Right cardiac atrium (tissue), 5 donors: ENCODE data around the gene DCTN2. TPM values are rescaled to one million over a fixed set of nuclear protein-coding genes. Genes with fewer than 3 reads are reported as not detected.

Experiments used
- ATAC-seq, 2 donors: fragments of 200-7000 bp; cut with Tn5 transposase; one replicate each; pipeline versions ENCODE4 v1.8.0 to v1.9.1; 2020; ENCODE audit warnings: moderate library complexity in 2 of 2, mild to moderate bottlenecking in 1 of 2
- DNase-seq, 3 donors: peaks; one replicate each; pipeline ENCODE4 v3.0.0-alpha.2; 2020
- H3K27ac ChIP-seq: one replicate; pipeline ENCODE4 v1.5.1; 2013; ENCODE audit warnings: mild to moderate bottlenecking, low read length, control low read depth, moderate library complexity
- H3K27me3 ChIP-seq: one replicate; pipeline ENCODE4 v1.6.1; 2013; ENCODE audit not compliant: control insufficient read depth, insufficient read depth
- H3K4me1 ChIP-seq: one replicate; pipeline ENCODE4 v1.6.1; 2013; ENCODE audit warnings: low read length; ENCODE audit not compliant: control insufficient read depth, insufficient read depth
- H3K4me3 ChIP-seq: one replicate; pipeline ENCODE4 v1.5.1; 2013; ENCODE audit warnings: low read length, control low read depth
- H3K9me3 ChIP-seq: one replicate; pipeline ENCODE4 v1.6.1; 2013; ENCODE audit warnings: low read length; ENCODE audit not compliant: control insufficient read depth
- WGBS: extraction: QIAGEN DNeasy Blood & Tissue Kit; methylation state at CpG from one replicate; pipeline ENCODE4 v1.1.7; 2013; 5-methylcytosine and 5-hydroxymethylcytosine counted together
- intact Hi-C, 4 donors: fragments of 100-400 bp; cut with DNase I; formaldehyde crosslinking; loops; one replicate each; pipeline versions ENCODE4 v1.11.0 to v1.14.0; 2022 to 2023
- polyA plus RNA-seq: library from polyadenylated mRNA; stranded (reverse); fragments of 200-250 nt; gene quantifications from one replicate; pipeline ENCODE4 v1.2.3, GENCODE V29; 2013
- total RNA-seq, 4 donors: library from RNA; stranded (reverse); fragmentation: NEBNext Ultra II Directional; extraction: Animal tissue kit (Norgen Biotek cat#: 25700); gene quantifications; one replicate each; pipeline ENCODE4 v1.2.1, GENCODE V29; 2021
- donor health status: healthy with polysubstance abuse.
- donor health status: DM: no; HTN: yes; CAD: no.
- donor health status: DM: no; HTN: no; CAD: no.
- donor health status: DM: no; HTN: yes; CAD: no; lungs with severe emphysema.
- donor health status: DM: yes; HTN: yes; CAD: no.

Gene DCTN2
- total and polyA plus RNA-seq, 5 donors = 88.6 to 99.2 (median 89.5) TPM

GRCh38 chr12:57534250-57534649 is 12.7 kb downstream of the DCTN2 start:
- Histone ChIP-seq H3K4me1 (no peaks in the 10 kb centered on the region), H3K27ac (no peak overlapping the region), H3K4me3 (no peak overlapping the region), H3K9me3 (no peaks in the 10 kb centered on the region), H3K27me3 (no peaks in the 10 kb centered on the region)
- intact Hi-C loops = no loop called here
- DNase-seq = no peak
- ATAC-seq = no peak
- 93% methylated on average over 5 of the region's 5 CpGs for WGBS

GRCh38 chr12:57533108-57533507 is 13.9 kb downstream of the DCTN2 start:
- H3K9me3 ChIP-seq = no peaks in the 10 kb centered on the region
- WGBS = 90% methylated on average over 8 of the region's 8 CpGs
- intact Hi-C loops = no loop called here
- H3K4me3 ChIP-seq = no peak overlapping the region
- ATAC-seq (no peak), DNase-seq (no peak)
- H3K27me3 ChIP-seq = no peaks in the 10 kb centered on the region
- no peak overlapping the region for H3K27ac ChIP-seq
- H3K4me1 ChIP-seq = no peaks in the 10 kb centered on the region

GRCh38 chr12:57531836-57532235 is 15.2 kb downstream of the DCTN2 start:
- intact Hi-C loops = no loop called here
- WGBS = 79% methylated on average over 1 of the region's 1 CpG
- ATAC-seq (no peak), DNase-seq (no peak)
- no peaks in the 10 kb centered on the region for H3K27me3 ChIP-seq
- H3K4me1 ChIP-seq = no peaks in the 10 kb centered on the region
- no peaks in the 10 kb centered on the region for H3K9me3 ChIP-seq
- H3K27ac ChIP-seq = no peak overlapping the region
- H3K4me3 ChIP-seq = no peak overlapping the region

GRCh38 chr12:57530396-57531142 is 16.4 kb downstream of the DCTN2 start:
- Histone ChIP-seq H3K9me3 (no peaks in the 10 kb centered on the region), H3K27me3 (no peaks in the 10 kb centered on the region), H3K27ac (no peak overlapping the region), H3K4me1 (no peaks in the 10 kb centered on the region), H3K4me3 (no peak overlapping the region)
- DNase-seq = no peak
- ATAC-seq = no peak
- intact Hi-C loops = no loop called here
- 67% methylated on average over 5 of the region's 5 CpGs for WGBS

GRCh38 chr12:57529831-57530230 is 17.2 kb downstream of the DCTN2 start:
- H3K27ac ChIP-seq = no peak overlapping the region
- intact Hi-C loops = no loop called here

GRCh38 chr12:57528831-57529555 is 18.0 kb downstream of the DCTN2 start:
- 73% methylated on average over 10 of the region's 10 CpGs for WGBS
- H3K27me3 ChIP-seq = no peaks in the 10 kb centered on the region
- ATAC-seq = no peak
- H3K4me3 ChIP-seq = no peak overlapping the region
- no peaks in the 10 kb centered on the region for H3K9me3 ChIP-seq
- no peak for DNase-seq
- no peak overlapping the region for H3K27ac ChIP-seq
- peaks cover 3% of the 10 kb centered on the region for H3K4me1 ChIP-seq
- intact Hi-C loops = no loop called here

More at GRCh38 chr12:57529831-57530230, 17.2 kb downstream of the DCTN2 start:
- 57% methylated on average over 6 of the region's 6 CpGs for WGBS
- ATAC-seq (no peak), DNase-seq (no peak)
- H3K27me3 ChIP-seq = no peaks in the 10 kb centered on the region
- no peaks in the 10 kb centered on the region for H3K4me1 ChIP-seq
- H3K4me3 ChIP-seq = no peak overlapping the region
- no peaks in the 10 kb centered on the region for H3K9me3 ChIP-seq

GRCh38 chr12:57528176-57528575 is 18.8 kb downstream of the DCTN2 start:
- WGBS = 74% methylated on average over 12 of the region's 12 CpGs
- DNase-seq (no peak), ATAC-seq (no peak)
- intact Hi-C loops = no loop called here
- no peaks in the 10 kb centered on the region for H3K9me3 ChIP-seq
- no peak overlapping the region for H3K4me3 ChIP-seq
- H3K27ac ChIP-seq = no peak overlapping the region
- H3K27me3 ChIP-seq = no peaks in the 10 kb centered on the region
- peaks cover 5% of the 10 kb centered on the region for H3K4me1 ChIP-seq

GRCh38 chr12:57527184-57527583 is 19.8 kb downstream of the DCTN2 start:
- no peaks in the 10 kb centered on the region for H3K9me3 ChIP-seq
- H3K4me3 ChIP-seq = no peak overlapping the region
- H3K4me1 ChIP-seq = peaks cover 5% of the 10 kb centered on the region
- no peaks in the 10 kb centered on the region for H3K27me3 ChIP-seq
- H3K27ac ChIP-seq = no peak overlapping the region
- DNase-seq (no peak), ATAC-seq (no peak)
- intact Hi-C loops = no loop called here
- WGBS = 71% methylated on average over 5 of the region's 5 CpGs

- no peak overlapping the region for H3K27ac ChIP-seq
- intact Hi-C loops = no loop called here
- WGBS = 77% methylated on average over 4 of the region's 4 CpGs
- peaks cover 6% of the 10 kb centered on the region for H3K4me1 ChIP-seq
- no peaks in the 10 kb centered on the region for H3K9me3 ChIP-seq
- no peak overlapping the region for H3K4me3 ChIP-seq
- H3K27me3 ChIP-seq = no peaks in the 10 kb centered on the region
- DNase-seq (no peak), ATAC-seq (no peak)
Measured at GRCh38 chr12:57526477-57527126, 20.4 kb downstream of the DCTN2 start.

GRCh38 chr12:57525615-57526383 is 21.2 kb downstream of the DCTN2 start:
- H3K9me3 ChIP-seq = no peaks in the 10 kb centered on the region
- ATAC-seq (no peak), DNase-seq (peak in 1 of 3 donors; percentile 68)
- 77% methylated on average over 16 of the region's 16 CpGs for WGBS
- H3K4me1 ChIP-seq = peaks cover 10% of the 10 kb centered on the region
- H3K27ac ChIP-seq = no peak overlapping the region
- no peaks in the 10 kb centered on the region for H3K27me3 ChIP-seq
- intact Hi-C loops = no loop called here
- no peak overlapping the region for H3K4me3 ChIP-seq
